Stimulated activated CD8-positive, alpha-beta memory T cell treated with anti-CD3 and anti-CD28 coated beads, Interleukin-15, amount 100 ng/mL, for 4 hours (primary cell): Measurements from ENCODE around the gene PLIN1.

Source experiments
- DNase-seq, 2 donors: peaks; one replicate each; pipeline ENCODE4 v3.0.0-alpha.2; 2020; ENCODE audit warnings: low read depth in 2 of 2

The PLIN1 gene

GRCh38 chr15:89671687-89672086, 7.5 kb downstream of the PLIN1 start:
- DNase-seq: no peak

- no peak for DNase-seq
Observed at GRCh38 chr15:89670971-89671560, 8.1 kb downstream of the PLIN1 start.

- no peak for DNase-seq
Observed at GRCh38 chr15:89669941-89670340, 9.2 kb downstream of the PLIN1 start.

GRCh38 chr15:89669309-89669865, 9.8 kb downstream of the PLIN1 start:
- DNase-seq: no peak

DNA sequence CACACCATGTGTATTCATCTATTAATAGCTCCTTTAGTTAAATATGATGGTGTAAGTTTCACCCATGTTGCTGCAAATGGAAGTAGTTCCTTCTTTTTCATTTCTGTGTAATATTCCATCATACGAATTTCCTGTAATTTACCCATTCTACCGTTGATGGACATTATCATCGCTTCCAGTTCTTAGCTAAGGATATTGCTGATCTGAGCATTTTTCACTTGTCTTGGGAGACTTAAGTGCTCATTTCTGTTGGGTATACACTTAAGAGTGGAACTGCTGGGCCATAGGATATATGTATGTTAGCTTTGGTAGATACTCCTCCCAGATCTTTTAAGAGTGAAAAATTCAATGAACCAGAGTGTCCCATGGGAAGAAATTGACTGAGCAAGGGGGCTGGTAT, 11.0 kb downstream of the PLIN1 start:
- no peak for DNase-seq

- no peak for DNase-seq
Observed at GRCh38 chr15:89667706-89667960, 11.5 kb downstream of the PLIN1 start.

- no peak for DNase-seq
Observed at GRCh38 chr15:89666858-89667705, 12.1 kb downstream of the PLIN1 start.

DNA sequence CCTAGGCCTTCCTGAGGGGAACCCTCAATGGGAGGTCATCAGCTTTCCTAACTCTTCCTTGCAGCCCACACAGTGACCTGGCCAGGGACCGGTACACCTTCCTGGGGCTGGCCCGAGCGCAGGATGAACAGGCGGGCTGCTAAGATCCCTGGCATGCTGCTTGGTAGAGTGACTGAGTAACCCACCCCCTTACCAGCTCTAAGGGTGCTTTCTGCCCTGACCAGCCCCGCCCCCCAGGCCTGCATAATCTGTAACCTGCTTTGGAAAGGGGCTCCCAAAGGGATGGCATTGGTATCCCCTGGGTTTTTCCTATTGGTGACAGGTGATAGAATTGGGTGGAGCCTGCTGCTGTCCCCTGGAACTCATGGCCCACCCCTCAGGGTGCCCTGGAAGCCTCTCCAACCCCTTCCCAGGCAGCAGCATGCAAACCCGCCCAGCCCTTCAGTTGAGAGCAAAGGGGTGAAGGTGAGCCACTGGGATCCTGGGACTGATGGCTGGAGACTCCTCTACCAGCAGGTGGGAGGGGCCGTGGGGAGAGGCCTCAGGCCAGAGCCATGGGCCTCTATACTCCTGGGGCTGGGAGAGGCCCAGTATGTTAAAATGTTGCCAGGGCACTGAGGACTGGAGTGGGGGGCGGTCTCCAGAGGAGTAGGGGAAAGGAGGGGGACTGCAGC, 12.8 kb downstream of the PLIN1 start:
- DNase-seq: no peak

- no peak for DNase-seq
Observed at GRCh38 chr15:89665449-89666181, 13.6 kb downstream of the PLIN1 start.

DNA sequence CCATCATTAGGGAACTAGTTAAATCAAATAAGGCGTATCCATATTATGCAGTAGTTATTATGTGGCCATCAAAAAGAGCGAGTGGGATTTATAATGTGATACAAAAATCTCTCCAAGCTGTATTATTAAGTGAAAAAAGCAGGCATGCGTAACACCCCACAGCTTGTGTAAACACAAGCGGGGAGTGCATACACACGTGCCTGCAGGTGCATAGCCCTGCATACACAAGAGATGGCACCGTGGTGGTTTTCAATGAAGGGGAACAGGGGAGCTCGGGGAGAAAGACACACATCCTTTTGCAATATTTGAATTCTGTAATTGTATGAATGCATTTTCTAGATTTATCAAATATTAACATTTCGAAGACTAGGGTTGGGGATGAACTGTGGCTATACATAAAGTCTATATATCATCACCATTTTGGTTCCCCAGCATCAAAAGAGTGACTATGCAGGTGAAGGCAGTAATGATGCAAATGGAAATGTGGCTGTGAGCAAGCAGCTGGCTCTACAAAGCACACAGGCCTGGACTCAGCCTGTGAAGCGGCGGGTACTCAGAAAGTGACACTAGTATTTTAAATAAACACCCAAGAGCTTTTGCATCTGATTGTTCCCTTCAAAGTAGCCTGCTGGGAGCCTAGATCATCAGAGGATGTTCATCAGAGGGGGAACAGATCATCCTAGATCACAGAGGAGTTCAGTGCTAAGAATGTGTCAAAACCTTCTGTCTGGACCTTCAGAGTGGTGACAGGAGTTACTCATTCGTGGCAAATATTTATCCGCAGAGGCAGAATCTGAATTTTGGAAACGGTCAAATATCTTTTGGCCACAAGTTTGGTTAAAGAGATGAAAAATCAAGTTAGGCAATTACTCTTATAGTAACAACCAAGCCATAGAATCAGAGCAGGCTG, 14.5 kb downstream of the PLIN1 start:
- DNase-seq: no peak

GRCh38 chr15:89662893-89663626, 16.1 kb downstream of the PLIN1 start:
- no peak for DNase-seq

- DNase-seq: no peak
Observed at GRCh38 chr15:89660556-89660955, 18.6 kb downstream of the PLIN1 start.

GRCh38 chr15:89659295-89659694, 19.9 kb downstream of the PLIN1 start:
- DNase-seq: no peak

DNA sequence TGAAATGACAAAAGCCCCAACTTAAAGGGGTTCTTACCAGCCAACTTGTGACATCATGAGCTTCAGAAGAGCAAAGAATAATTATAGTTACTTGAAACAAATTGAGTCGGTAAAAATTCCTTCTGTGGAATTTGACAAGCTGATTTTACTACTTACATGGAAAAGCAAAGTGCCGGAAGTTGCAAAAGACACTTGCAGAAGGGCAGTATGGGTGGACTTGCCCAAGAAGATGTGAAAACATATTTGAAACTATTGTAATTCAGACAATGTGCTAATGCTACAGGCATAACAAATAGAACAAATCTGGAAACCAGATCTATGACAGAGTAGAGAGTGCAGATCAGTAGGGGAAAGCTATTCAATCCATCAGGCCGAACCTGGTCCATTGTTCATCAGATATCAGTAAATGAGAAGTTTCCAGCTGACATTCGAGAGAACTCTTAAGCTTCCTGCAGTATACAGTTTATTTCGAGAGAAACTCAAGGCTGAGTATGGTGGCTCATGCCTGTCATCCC, 21.4 kb downstream of the PLIN1 start:
- no peak for DNase-seq

- no peak for DNase-seq
Observed at GRCh38 chr15:89656116-89656815, 22.9 kb downstream of the PLIN1 start.

- no peak for DNase-seq
Observed at GRCh38 chr15:89654847-89655805, 24.0 kb downstream of the PLIN1 start, which contains the start of gene KIF7. KIF7 (minus strand) TSS chr15:89655467; CDS start chr15:89652930, 2,537 bp downstream.

DNA sequence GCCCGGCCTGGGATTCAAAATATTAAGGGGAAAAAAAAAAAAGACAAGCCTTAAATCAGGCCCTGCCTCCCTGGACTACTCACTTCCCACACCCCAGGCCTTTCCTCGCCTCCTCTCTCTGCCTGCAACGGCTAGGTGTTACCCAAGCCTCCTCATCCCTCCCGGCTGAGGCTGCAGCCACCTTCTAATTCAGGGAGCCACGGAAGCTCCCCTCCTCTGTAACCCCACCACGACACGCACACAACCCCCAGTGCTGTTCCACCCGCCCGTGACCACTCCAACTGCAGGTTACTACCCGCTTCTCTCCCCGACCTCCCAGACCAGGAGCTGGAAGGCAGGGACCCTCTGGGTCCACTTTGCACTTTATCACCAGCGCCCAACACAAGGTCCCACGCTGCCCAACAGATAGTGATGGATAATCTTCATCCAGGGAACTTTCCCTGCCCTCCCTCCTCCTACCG, 24.8 kb downstream of the PLIN1 start:
- no peak for DNase-seq

- no peak for DNase-seq
Observed at GRCh38 chr15:89653578-89653977, 25.6 kb downstream of the PLIN1 start.
